Tibial nerve (tissue), 4 donors: ENCODE measurements around the gene ZNF761. TPM values are rescaled to one million over a fixed set of nuclear protein-coding genes. Genes with fewer than 3 reads are reported as not detected.
"Not testable (repeated sequence)": the region's sequence is repeated elsewhere in the genome, so short reads cannot be mapped to it uniquely, and the experiment has no call there.

ENCODE experiments used
- DNase-seq, 2 donors: peaks; one replicate each; pipeline ENCODE4 v3.0.0-alpha.2; 2019; ENCODE audit warnings: low spot score in 2 of 2
- H3K27ac ChIP-seq, 4 donors: fragments of 200-600 bp; sonication (generic) in 3 of 4; one replicate each; pipeline ENCODE4 v1.5.1; 2017 to 2019; ENCODE audit warnings: mild to moderate bottlenecking in 1 of 4
- H3K27me3 ChIP-seq, 2 donors: fragments of 200-600 bp; sonication (generic) in 1 of 2; one replicate each; pipeline versions ENCODE4 v1.5.1 to v1.6.0; 2017 to 2019
- H3K36me3 ChIP-seq, 3 donors: fragments of 200-600 bp; sonication (generic); one replicate each; pipeline ENCODE4 v1.5.1; 2018 to 2019
- H3K4me1 ChIP-seq, 4 donors: fragments of 200-600 bp; sonication (generic) in 3 of 4; one replicate each; pipeline ENCODE4 v1.5.1; 2017 to 2019
- H3K4me3 ChIP-seq, 4 donors: fragments of 200-600 bp; sonication (generic) in 3 of 4; one replicate each; pipeline ENCODE4 v1.5.1; 2017 to 2019; ENCODE audit warnings: mild to moderate bottlenecking in 1 of 4, moderate library complexity in 1 of 4
- H3K9me3 ChIP-seq, 4 donors: fragments of 200-600 bp; sonication (generic) in 3 of 4; one replicate each; pipeline ENCODE4 v1.5.1; 2017 to 2019
- EP300 ChIP-seq, 2 donors: sonication (generic); formaldehyde crosslinking; IDR thresholded peaks; one replicate each; pipeline ENCODE4 v1.6.1; 2017; ENCODE audit warnings: antibody characterized with exemption in 2 of 2, mild to moderate bottlenecking in 1 of 2
- POLR2A ChIP-seq, 2 donors: fragments of 450-650 bp; IDR thresholded peaks; one replicate each; pipeline ENCODE4 v1.6.1; 2017; ENCODE audit warnings: antibody characterized with exemption in 2 of 2, mild to moderate bottlenecking in 2 of 2, moderate library complexity in 2 of 2
- WGBS, 2 donors: methylation state at CpG; one replicate each; pipeline ENCODE4 v1.1.5; 2018; 5-methylcytosine and 5-hydroxymethylcytosine counted together
- total RNA-seq, 4 donors: library from RNA; depleted of rRNA; stranded (reverse); fragments of >200 nt; gene quantifications; one replicate each; pipeline ENCODE4 v1.1.0, GENCODE V29; 2016
- TF ChIP-seq, protein P1 (sequence below), 5 experiments: fragments of 200-600 bp in 3 of 5; fragments of 450-650 bp in 2 of 5; sonication (generic) in 3 of 5; IDR thresholded peaks; one replicate each; pipeline ENCODE4 v1.5.1; 2016 to 2019; ENCODE audit warnings: antibody characterized with exemption in 5 of 5, mild to moderate bottlenecking in 3 of 5, moderate library complexity in 2 of 5

ZNF761 gene
- total RNA-seq, 4 donors from 2014 or later = 9.2 to 15.3 (median 10.5) TPM

- Histone ChIP-seq H3K27me3 (no peaks in the 10 kb centered on the region), H3K9me3 (peaks cover 0 to 45% (median 3%) of the 10 kb centered on the region in 4 donors), H3K4me1 (peaks cover 0 to 9% (median 4%) of the 10 kb centered on the region in 4 donors), H3K36me3 (peaks cover 0 to 67% (median 0%) of the 10 kb centered on the region in 3 donors), H3K27ac (no peak overlapping the region), H3K4me3 (no peak overlapping the region)
- 84 to 93% methylated on average over 7 of the region's 7 CpGs for WGBS, 2 donors
- no peak for DNase-seq
- TF ChIP-seq EP300 (IDR thresholded peaks at IDR 0.05) (no peak), POLR2A (IDR thresholded peaks at IDR 0.05) (no peak)
- TF ChIP-seq, protein P1, sequence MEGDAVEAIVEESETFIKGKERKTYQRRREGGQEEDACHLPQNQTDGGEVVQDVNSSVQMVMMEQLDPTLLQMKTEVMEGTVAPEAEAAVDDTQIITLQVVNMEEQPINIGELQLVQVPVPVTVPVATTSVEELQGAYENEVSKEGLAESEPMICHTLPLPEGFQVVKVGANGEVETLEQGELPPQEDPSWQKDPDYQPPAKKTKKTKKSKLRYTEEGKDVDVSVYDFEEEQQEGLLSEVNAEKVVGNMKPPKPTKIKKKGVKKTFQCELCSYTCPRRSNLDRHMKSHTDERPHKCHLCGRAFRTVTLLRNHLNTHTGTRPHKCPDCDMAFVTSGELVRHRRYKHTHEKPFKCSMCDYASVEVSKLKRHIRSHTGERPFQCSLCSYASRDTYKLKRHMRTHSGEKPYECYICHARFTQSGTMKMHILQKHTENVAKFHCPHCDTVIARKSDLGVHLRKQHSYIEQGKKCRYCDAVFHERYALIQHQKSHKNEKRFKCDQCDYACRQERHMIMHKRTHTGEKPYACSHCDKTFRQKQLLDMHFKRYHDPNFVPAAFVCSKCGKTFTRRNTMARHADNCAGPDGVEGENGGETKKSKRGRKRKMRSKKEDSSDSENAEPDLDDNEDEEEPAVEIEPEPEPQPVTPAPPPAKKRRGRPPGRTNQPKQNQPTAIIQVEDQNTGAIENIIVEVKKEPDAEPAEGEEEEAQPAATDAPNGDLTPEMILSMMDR (IDR thresholded peaks at IDR 0.05) = no peak
These were observed 40.1 kb downstream of the ZNF761 start for GRCh38 chr19:53471916-53472315.

DNA sequence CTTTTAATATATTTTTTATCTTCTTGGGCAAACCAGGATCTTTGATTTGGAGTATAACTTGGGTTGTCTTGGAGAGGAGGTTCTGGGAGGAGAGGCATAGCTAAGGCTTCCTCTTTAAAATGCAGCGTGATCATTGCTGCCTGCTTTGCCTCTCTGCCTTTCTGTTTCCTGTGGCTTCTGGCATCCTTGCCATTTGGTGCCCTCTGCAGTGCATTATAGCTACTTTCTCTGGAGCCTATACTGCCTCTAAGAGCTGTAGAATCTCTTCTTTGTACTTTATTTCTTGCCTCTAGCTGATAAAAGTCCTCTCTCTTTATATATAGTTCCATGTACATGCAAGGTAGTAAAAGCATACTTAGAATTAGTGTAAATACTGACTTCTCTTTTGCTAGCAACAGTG is 43.0 kb downstream of the ZNF761 start:
- not testable (repeated sequence) for H3K27me3 ChIP-seq, H3K4me3 ChIP-seq, H3K27ac ChIP-seq, DNase-seq, H3K4me1 ChIP-seq
- WGBS, 2 donors = 47 to 56% methylated on average over 1 of the region's 1 CpG
- peaks cover 0 to 74% (median 7%) of the 10 kb centered on the region in 4 donors for H3K9me3 ChIP-seq
- H3K36me3 ChIP-seq = peaks cover 0 to 97% (median 6%) of the 10 kb centered on the region in 3 donors

DNA sequence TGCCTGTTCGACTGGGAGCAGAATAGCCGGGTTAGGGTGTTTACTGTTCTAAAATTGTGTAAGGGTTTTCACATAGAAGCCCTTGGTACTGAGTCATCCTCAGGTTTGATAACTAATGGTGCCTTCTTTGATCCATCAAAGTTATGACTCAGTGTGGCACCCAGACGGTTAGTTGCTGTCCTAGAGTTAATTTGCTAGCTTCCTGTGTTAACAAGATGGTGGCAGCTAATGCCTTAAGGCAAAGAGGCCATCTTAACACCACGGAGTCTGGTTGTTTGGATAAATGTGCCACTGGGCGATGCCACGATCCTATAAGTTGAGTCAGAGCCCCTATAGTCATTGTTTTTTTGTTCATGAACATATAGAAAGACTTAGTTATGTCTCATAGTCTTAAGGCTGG is 43.7 kb downstream of the ZNF761 start:
- H3K4me1 ChIP-seq, DNase-seq, H3K4me3 ChIP-seq, H3K27ac ChIP-seq, H3K27me3 ChIP-seq: not testable (repeated sequence)
- Histone ChIP-seq H3K36me3 (peaks cover 0 to 100% (median 6%) of the 10 kb centered on the region in 3 donors), H3K9me3 (peaks cover 0 to 81% (median 10%) of the 10 kb centered on the region in 4 donors)
- 72 to 84% methylated on average over 6 of the region's 6 CpGs for WGBS, 2 donors

GRCh38 chr19:53483751-53484150 is 52.0 kb downstream of the ZNF761 start:
- not testable (repeated sequence) for H3K4me1 ChIP-seq, H3K4me3 ChIP-seq, H3K27me3 ChIP-seq, H3K27ac ChIP-seq, DNase-seq
- 86 to 100% methylated on average over 2 of the region's 2 CpGs for WGBS, 2 donors
- Histone ChIP-seq H3K36me3 (peaks cover 0 to 99% (median 13%) of the 10 kb centered on the region in 3 donors), H3K9me3 (peaks cover 0 to 94% (median 18%) of the 10 kb centered on the region in 4 donors)

DNA sequence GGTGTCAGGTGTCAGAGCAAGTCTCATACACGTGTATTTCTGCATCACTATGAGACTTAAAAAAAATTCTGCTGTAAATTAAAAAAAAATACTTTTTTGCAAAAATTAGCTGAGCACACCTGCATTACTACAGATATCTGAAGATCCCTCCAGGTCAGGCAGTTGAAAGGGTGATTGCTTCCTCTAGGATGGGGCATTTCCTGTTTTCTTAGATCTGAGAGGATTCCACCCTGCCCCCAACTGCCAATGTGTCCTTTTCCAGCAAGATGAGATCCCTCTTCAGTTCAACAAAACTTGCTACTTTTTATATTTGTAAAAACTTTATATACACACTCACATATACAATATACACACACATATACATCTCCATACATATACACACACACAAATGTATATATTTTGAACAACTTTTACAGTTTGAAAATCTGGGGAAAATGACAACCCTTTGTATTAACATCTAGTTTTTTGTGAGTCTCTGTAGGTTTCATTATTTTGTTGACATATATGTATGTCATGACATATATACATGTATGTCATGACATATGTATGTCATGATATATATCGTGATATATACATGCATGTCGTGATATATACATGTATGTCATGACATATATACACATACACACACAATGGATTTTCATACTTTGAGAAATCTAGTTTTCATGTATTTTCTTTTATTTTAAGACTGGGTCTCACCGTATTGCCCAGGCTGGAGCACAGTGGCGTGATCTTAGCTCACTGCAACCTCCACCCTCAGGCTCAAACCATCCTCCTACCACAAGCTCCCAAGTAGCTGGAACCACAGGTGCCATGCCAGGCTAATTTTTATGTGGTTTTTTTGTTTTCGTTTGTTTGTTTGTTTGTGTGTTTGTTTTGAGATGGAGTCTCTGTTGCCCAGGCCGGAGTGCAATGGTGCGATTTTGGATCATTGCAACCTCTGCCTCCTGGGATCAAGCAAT is 53.5 kb downstream of the ZNF761 start:
- Histone ChIP-seq H3K9me3 (peaks cover 0 to 93% (median 21%) of the 10 kb centered on the region in 4 donors), H3K4me3 (no peak overlapping the region), H3K36me3 (peaks cover 0 to 99% (median 27%) of the 10 kb centered on the region in 3 donors), H3K27ac (no peak overlapping the region), H3K4me1 (no peaks in the 10 kb centered on the region), H3K27me3 (no peaks in the 10 kb centered on the region)
- TF ChIP-seq EP300 (IDR thresholded peaks at IDR 0.05) = no peak
- WGBS, 2 donors = 74 to 84% methylated on average over 8 of the region's 8 CpGs
- DNase-seq = no peak

GRCh38 chr19:53492153-53492552 is 60.4 kb downstream of the ZNF761 start:
- H3K36me3 ChIP-seq = peaks cover 0 to 84% (median 27%) of the 10 kb centered on the region in 3 donors
- H3K4me3 ChIP-seq = no peak overlapping the region
- WGBS, 2 donors = 94 to 97% methylated on average over 5 of the region's 5 CpGs
- no peak overlapping the region for H3K27ac ChIP-seq
- no peaks in the 10 kb centered on the region for H3K4me1 ChIP-seq
- TF ChIP-seq POLR2A (IDR thresholded peaks at IDR 0.05) (no peak), EP300 (IDR thresholded peaks at IDR 0.05) (no peak)
- TF ChIP-seq, protein P1 (IDR thresholded peaks at IDR 0.05) = no peak
- no peaks in the 10 kb centered on the region for H3K27me3 ChIP-seq
- peaks cover 0 to 95% (median 30%) of the 10 kb centered on the region in 4 donors for H3K9me3 ChIP-seq
- no peak for DNase-seq

- H3K27me3 ChIP-seq, H3K4me3 ChIP-seq, DNase-seq, H3K27ac ChIP-seq, H3K4me1 ChIP-seq: not testable (repeated sequence)
- peaks cover 0 to 31% (median 0%) of the 10 kb centered on the region in 3 donors for H3K36me3 ChIP-seq
- 37 to 42% methylated on average over 11 of the region's 11 CpGs for WGBS, 2 donors
- H3K9me3 ChIP-seq = peaks cover 0 to 60% (median 13%) of the 10 kb centered on the region in 4 donors
These were observed 65.7 kb downstream of the ZNF761 start for GRCh38 chr19:53497311-53498023.

DNA sequence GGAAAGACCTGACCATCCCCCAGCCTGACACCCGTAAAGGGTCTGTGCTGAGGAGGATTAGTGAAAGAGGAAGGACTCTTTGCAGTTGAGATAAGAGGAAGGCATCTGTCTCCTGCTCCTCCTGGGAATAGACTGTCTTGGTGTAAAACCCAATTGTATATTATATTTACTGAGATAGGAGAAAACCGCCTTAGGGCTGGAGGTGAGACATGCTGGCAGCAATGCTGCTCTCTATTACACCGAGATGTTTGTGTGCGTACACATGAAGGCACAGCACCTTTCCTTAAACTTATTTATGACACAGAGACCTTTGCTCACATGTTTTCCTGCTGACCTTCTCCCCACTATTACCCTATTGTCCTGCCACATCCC is 66.2 kb downstream of the ZNF761 start:
- H3K27ac ChIP-seq, DNase-seq, H3K4me1 ChIP-seq, H3K27me3 ChIP-seq, H3K4me3 ChIP-seq: not testable (repeated sequence)
- Histone ChIP-seq H3K36me3 (peaks cover 0 to 26% (median 0%) of the 10 kb centered on the region in 3 donors), H3K9me3 (peaks cover 0 to 55% (median 12%) of the 10 kb centered on the region in 4 donors)
- 59% methylated on average over 4 of the region's 4 CpGs for WGBS, 2 donors

DNA sequence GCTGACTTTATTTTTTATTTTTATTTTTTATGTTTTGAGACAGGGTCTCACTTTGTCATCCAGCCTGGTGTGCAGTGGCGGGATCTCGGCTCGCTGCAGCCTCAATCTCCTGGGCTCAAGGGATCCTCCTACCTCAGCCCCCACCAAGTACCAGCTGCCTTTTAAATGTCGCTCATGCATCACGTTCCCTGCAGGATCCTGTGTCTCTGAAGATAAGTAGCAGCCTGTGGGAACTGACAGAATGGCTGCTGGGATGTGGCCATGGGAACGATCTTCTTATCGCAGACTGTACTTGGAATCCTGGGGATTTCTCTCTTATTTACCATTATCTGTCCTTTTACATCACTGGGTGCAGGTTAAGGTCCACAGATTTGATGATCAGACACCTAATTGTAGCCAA is 71.4 kb downstream of the ZNF761 start:
- not testable (repeated sequence) for H3K36me3 ChIP-seq, H3K9me3 ChIP-seq, H3K27ac ChIP-seq, H3K27me3 ChIP-seq, H3K4me3 ChIP-seq, DNase-seq, H3K4me1 ChIP-seq
- 35 to 37% methylated on average over 7 of the region's 7 CpGs for WGBS, 2 donors

DNA sequence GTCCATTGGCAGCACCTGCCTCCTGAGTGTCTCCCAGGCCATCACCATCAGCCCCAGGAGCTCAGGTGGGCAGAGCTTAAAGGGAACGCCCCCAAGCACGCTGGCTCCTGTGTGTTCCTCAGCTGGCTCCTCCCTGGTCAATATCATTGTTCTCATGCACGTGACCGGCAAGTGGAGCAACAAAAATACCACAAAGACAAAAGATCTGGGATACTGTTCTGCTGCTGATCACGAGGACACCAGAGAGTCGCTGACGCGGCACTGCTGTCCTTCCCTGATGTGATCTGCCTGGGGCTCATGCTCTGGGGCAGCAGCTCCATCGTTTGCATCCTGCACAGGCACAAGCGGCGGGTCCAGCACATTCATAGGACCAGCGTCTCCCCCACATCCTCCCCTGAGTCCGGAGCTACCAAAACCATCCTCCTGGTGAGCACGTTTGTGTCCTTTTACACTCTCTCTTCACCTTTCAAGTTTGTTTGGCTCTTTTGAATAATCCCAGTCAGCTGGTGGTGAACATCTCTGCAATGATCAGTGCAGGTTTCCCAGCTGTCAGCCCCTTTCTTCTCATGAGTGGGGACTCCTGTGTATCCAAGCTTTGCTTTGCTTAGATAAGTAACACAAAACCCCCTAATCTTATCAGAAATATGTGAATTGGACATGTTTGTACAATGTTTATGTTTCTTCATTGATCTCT is 72.0 kb downstream of the ZNF761 start:
- not testable (repeated sequence) for H3K27ac ChIP-seq, H3K9me3 ChIP-seq, DNase-seq, H3K27me3 ChIP-seq, H3K4me1 ChIP-seq, H3K36me3 ChIP-seq
- whole genome bisulfite sequencing, 2 donors = 0% methylated on average over 1 to 5 of the region's 14 CpGs
- H3K4me3 ChIP-seq = peak overlapping the region in 1 of 4 donors; percentile 18
